Measurements from ENCODE around the gene COL27A1.

GRCh38 chr9:114336157-114336556, 180.8 kb downstream of the COL27A1 start:
- TF ChIP-seq CTCF (IDR thresholded peaks at IDR 0.05) (no peak), POLR2A (IDR thresholded peaks at IDR 0.05) (no peak), EP300 (IDR thresholded peaks at IDR 0.05) (no peak)
